K562 (cell line): ENCODE results near the gene SMS.

Source experiments
- CBX8 ChIP-seq: fragments of 200-600 bp; sonication (generic); IDR thresholded peaks from 2 replicates; pipeline ENCODE4 v1.6.1; 2012; ENCODE audit warnings: borderline replicate concordance, mixed run types, low read depth, mild to moderate bottlenecking, moderate library complexity, mixed read lengths, low read length, control low read depth, inconsistent platforms; ENCODE audit not compliant: poor library complexity, severe bottlenecking; ENCODE audit errors: extremely low read depth
- ELF4 ChIP-seq: fragments of 450-650 bp; formaldehyde crosslinking; IDR thresholded peaks from 2 replicates; pipeline ENCODE4 v1.4.0; 2022; ENCODE audit warnings: missing genetic modification characterization
- EP300 ChIP-seq: IDR thresholded peaks from 2 replicates; pipeline ENCODE4 v1.6.1; 2012; ENCODE audit warnings: low read length, improper control_type of control experiment
- HCFC1 ChIP-seq: IDR thresholded peaks from 2 replicates; pipeline ENCODE4 v1.6.1; 2012; ENCODE audit warnings: low read depth, low read length, improper control_type of control experiment
- NCOA2 ChIP-seq, 2 experiments: fragments of 450-650 bp; IDR thresholded peaks; 2 replicates each; pipeline ENCODE4 v1.6.1; 2018; ENCODE audit warnings: mild to moderate bottlenecking in 2 of 2, moderate library complexity in 1 of 2; ENCODE audit not compliant: partially characterized antibody in 2 of 2
- ZNF75A ChIP-seq: fragments of 450-650 bp; formaldehyde crosslinking; IDR thresholded peaks from 2 replicates; pipeline ENCODE4 v1.4.0; 2020; ENCODE audit warnings: mild to moderate bottlenecking
- TF ChIP-seq, protein P1 (sequence below), 2 experiments: IDR thresholded peaks; 2 replicates each; pipeline ENCODE4 v1.6.1; 2011; ENCODE audit warnings: borderline replicate concordance in 1 of 2, control low read depth in 1 of 2, low read depth in 1 of 2, low read length in 1 of 2, mild to moderate bottlenecking in 1 of 2, mixed read lengths in 1 of 2, moderate library complexity in 1 of 2; ENCODE audit not compliant: insufficient read depth in 1 of 2, insufficient read length in 1 of 2, poor library complexity in 1 of 2, severe bottlenecking in 1 of 2; ENCODE audit errors: extremely low read depth in 1 of 2

DNA sequence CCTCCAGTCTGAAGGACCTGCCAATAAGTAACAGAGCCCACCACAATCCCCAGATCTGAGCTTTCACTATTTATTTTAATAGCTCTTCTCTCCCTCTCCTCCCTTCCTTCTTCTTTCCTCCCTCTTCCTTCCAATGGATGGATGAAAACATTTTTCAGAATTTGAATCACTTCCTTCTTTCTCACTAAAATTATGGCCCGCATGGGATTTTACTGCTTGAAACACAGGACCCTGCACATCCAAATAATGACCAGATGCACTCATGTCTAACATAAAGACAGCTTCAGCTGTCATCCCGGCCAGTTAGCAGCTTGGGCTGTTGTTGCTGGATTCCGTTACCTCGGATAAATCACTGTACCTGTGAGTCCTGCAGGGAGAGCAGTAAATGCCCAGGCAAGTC lies 86.2 kb downstream of the SMS start:
- no peak for TF ChIP-seq ZNF75A (CRISPR knock-in tag)
- TF ChIP-seq CBX8: no peak
- TF ChIP-seq ELF4 (CRISPR knock-in tag): no peak
- no peak for TF ChIP-seq HCFC1
- TF ChIP-seq EP300: no peak
- no peak for TF ChIP-seq NCOA2 (IDR thresholded peaks at IDR 0.05; ENCODE audit: partially characterized antibody in 2 of 2)
- TF ChIP-seq, protein P1, sequence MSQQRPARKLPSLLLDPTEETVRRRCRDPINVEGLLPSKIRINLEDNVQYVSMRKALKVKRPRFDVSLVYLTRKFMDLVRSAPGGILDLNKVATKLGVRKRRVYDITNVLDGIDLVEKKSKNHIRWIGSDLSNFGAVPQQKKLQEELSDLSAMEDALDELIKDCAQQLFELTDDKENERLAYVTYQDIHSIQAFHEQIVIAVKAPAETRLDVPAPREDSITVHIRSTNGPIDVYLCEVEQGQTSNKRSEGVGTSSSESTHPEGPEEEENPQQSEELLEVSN (IDR thresholded peaks at IDR 0.05; ENCODE audit: borderline replicate concordance in 1 of 2, extremely low read depth in 1 of 2, insufficient read depth in 1 of 2, insufficient read length in 1 of 2, low read depth in 1 of 2, low read length in 1 of 2, poor library complexity in 1 of 2, severe bottlenecking in 1 of 2): no peak
